SW 1271 (cell line): ENCODE results near the gene NCOA1.
"Not testable (repeated sequence)": the region's sequence is repeated elsewhere in the genome, so short reads cannot be mapped to it uniquely, and the experiment has no call there.

Experiments used
- DNase-seq, 2 experiments: peaks; one replicate each; lab custom pipeline; 2025; lab: John Stamatoyannopoulos, UW

Gene NCOA1

GRCh38 chr2:24635181-24635580, 144.1 kb downstream of the NCOA1 start:
- DNase-seq: no peak

- no peak for DNase-seq
These were observed 147.5 kb downstream of the NCOA1 start for GRCh38 chr2:24638568-24638967.

GRCh38 chr2:24642351-24642750, 151.3 kb downstream of the NCOA1 start:
- DNase-seq: no peak

- no peak for DNase-seq
These were observed 152.0 kb downstream of the NCOA1 start for GRCh38 chr2:24643051-24643450.

GRCh38 chr2:24644032-24644431, 153.0 kb downstream of the NCOA1 start:
- DNase-seq: no peak

GRCh38 chr2:24650997-24651642, 160.1 kb downstream of the NCOA1 start:
- DNase-seq: no peak

- no peak for DNase-seq
These were observed 160.6 kb downstream of the NCOA1 start for GRCh38 chr2:24651643-24652003.

- no peak for DNase-seq
These were observed 161.5 kb downstream of the NCOA1 start for GRCh38 chr2:24652265-24653182.

- DNase-seq: no peak
These were observed 166.8 kb downstream of the NCOA1 start for GRCh38 chr2:24657818-24658217.

GRCh38 chr2:24658531-24659202, 167.6 kb downstream of the NCOA1 start:
- no peak for DNase-seq

- DNase-seq: no peak
These were observed 168.8 kb downstream of the NCOA1 start for GRCh38 chr2:24659862-24660261.

GRCh38 chr2:24667542-24667941, 176.5 kb downstream of the NCOA1 start:
- no peak for DNase-seq

GRCh38 chr2:24671230-24671629, 180.2 kb downstream of the NCOA1 start:
- no peak for DNase-seq

GRCh38 chr2:24672589-24672988, 181.5 kb downstream of the NCOA1 start:
- DNase-seq: no peak

- DNase-seq: no peak
These were observed 184.3 kb downstream of the NCOA1 start for GRCh38 chr2:24675338-24675737.

GRCh38 chr2:24676493-24676892, 185.4 kb downstream of the NCOA1 start:
- no peak for DNase-seq

- not testable (repeated sequence) for DNase-seq
These were observed 187.0 kb downstream of the NCOA1 start for GRCh38 chr2:24678066-24678465.

GRCh38 chr2:24680196-24680595, 189.1 kb downstream of the NCOA1 start:
- no peak for DNase-seq

GRCh38 chr2:24682304-24682703, 191.2 kb downstream of the NCOA1 start:
- DNase-seq: no peak

- no peak for DNase-seq
These were observed 192.4 kb downstream of the NCOA1 start for GRCh38 chr2:24683408-24683807.

GRCh38 chr2:24690524-24690923, 199.5 kb downstream of the NCOA1 start:
- no peak for DNase-seq

GRCh38 chr2:24691806-24692205, 200.8 kb downstream of the NCOA1 start:
- no peak for DNase-seq

GRCh38 chr2:24697792-24698191, 206.7 kb downstream of the NCOA1 start:
- no peak for DNase-seq
